ENCODE measurements around the gene FSTL5. TPM values are rescaled to one million over a fixed set of nuclear protein-coding genes. Genes with fewer than 3 reads are reported as not detected.
A peak's percentile ranks its signal among the peaks of the same experiment; 100 is the strongest.

The FSTL5 gene
- total and polyA plus RNA-seq, 2 of the 8 experiments (the other 6 are each of a cell fraction or from before 2014, with no cell fraction given), result 0.09 to 0.32 TPM

DNA sequence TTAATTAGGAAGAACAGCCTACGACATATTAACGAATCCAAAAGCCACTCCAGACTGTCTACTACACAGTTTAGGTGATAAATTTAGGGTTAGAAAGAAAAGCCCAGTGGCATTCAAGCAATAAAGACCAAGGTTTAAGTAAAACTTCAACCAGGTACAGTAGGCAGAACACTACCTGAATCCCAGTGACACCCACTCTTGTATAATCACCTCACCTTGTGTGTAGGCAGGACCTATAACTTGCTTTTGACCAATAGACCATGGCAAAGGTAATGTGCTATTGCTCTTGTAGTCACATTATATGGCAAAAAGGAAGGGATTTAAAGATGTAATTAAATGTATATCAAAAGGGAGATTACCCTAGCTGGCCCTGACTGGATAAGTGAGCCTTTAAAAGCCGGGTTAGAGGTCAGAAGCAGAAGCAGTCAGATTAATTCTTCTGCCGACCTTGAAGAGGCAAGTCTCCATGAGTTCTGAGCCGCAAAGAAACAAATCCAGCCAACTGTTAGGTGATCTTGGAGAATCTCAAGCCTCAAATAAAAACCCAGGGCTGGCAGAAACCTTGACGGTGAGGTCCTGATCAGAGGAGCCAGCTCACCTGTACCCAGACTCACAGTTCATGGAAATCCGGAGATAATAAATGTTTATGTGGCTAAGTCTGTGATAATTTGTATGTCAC is 8.8 kb downstream of the FSTL5 start:
- H4K20me1 ChIP-seq (replicated peaks in 1 of 2; ENCODE audit: control insufficient read depth in 1 of 2, insufficient read depth in 2 of 2, low read length in 2 of 2), result no peaks in the 10 kb centered on the region
- H3K56ac ChIP-seq (replicated peaks; ENCODE audit: insufficient read length, low read depth, low read length), result no peak overlapping the region
- no peak overlapping the region for H2BK20ac ChIP-seq (ENCODE audit: low read length)
- no peak overlapping the region for H4K91ac ChIP-seq (replicated peaks; ENCODE audit: insufficient read length, low read length)
- no peak for FAIRE-seq
- H4K8ac ChIP-seq (ENCODE audit: extremely low read depth, insufficient read depth, low read length), result no peak overlapping the region
- no peak overlapping the region for H2BK12ac ChIP-seq (ENCODE audit: low read depth, low read length)
- no peak overlapping the region for H2AK5ac ChIP-seq (ENCODE audit: low read depth, low read length)
- H2BK15ac ChIP-seq (ENCODE audit: low read length), result no peak overlapping the region
- 93% methylated on average over 7 of the region's 7 CpGs; no CpG with 5 or more reads in 1 of the 2 experiments for WGBS, 2 experiments (ENCODE audit: extremely low coverage in 1 of 2, insufficient coverage in 1 of 2, insufficient read length in 1 of 2, insufficient replicate concordance in 2 of 2, low coverage in 1 of 2, low lambda C conversion rate in 2 of 2, missing lambda C conversion rate in 1 of 2)
- no peaks in the 10 kb centered on the region for H3K79me2 ChIP-seq (ENCODE audit: control insufficient read depth in 1 of 2, insufficient read depth in 2 of 2, low read length in 2 of 2)
- H3K79me1 ChIP-seq (ENCODE audit: low read depth, low read length), result no peaks in the 10 kb centered on the region
- no peak overlapping the region for H3K27ac ChIP-seq (ENCODE audit: low read depth, low read length)
- H3K4me2 ChIP-seq (ENCODE audit: insufficient read depth in 1 of 2, low read depth in 2 of 2, low read length in 2 of 2), result no peak overlapping the region
- no peak overlapping the region for H4K5ac ChIP-seq (ENCODE audit: insufficient read length, low read depth, low read length)
- no peak overlapping the region for H3K9ac ChIP-seq (replicated peaks in 1 of 4; ENCODE audit: extremely low read depth in 1 of 4, low read depth in 3 of 4, low read length in 3 of 4)
- H3K27me3 ChIP-seq (replicated peaks in 1 of 4; ENCODE audit: control insufficient read depth in 3 of 4, extremely low read depth in 1 of 4, insufficient read depth in 3 of 4, low read length in 3 of 4), result no peaks in the 10 kb centered on the region
- no peak overlapping the region for H3K23ac ChIP-seq (ENCODE audit: insufficient read length)
- H2AFZ ChIP-seq (ENCODE audit: low read length), result peak overlapping the region; percentile 46; the same call in 1 of the 2 replicates
- no peak overlapping the region for H3K4ac ChIP-seq (replicated peaks; ENCODE audit: insufficient read length, low read depth, low read length)
- no peak overlapping the region for H3K4me3 ChIP-seq (ENCODE audit: extremely low read depth in 1 of 4, insufficient read depth in 2 of 4, low read depth in 3 of 4, low read length in 4 of 4)
- no peak overlapping the region for H2BK5ac ChIP-seq (ENCODE audit: low read depth, low read length)
- POLR2A ChIA-PET (ENCODE audit: partially characterized antibody), result no interaction called here
- DNase-seq (ENCODE audit: low read depth in 1 of 2, low spot score in 2 of 2), result no peak
- CTCF ChIA-PET (ENCODE audit: partially characterized antibody), result no interaction called here
- no peaks in the 10 kb centered on the region for H3K23me2 ChIP-seq (ENCODE audit: low read depth, low read length)
- H3K14ac ChIP-seq (ENCODE audit: insufficient read length), result no peak overlapping the region
- no peaks in the 10 kb centered on the region for H3K36me3 ChIP-seq (ENCODE audit: control insufficient read depth in 2 of 4, insufficient read depth in 4 of 4, low read length in 3 of 4)
- no peak overlapping the region for H2BK120ac ChIP-seq (replicated peaks; ENCODE audit: low read depth, low read length)
- H3K4me1 ChIP-seq (replicated peaks in 1 of 4; ENCODE audit: control insufficient read depth in 3 of 4, insufficient read depth in 4 of 4, low read length in 3 of 4), result no peaks in the 10 kb centered on the region
- H3K18ac ChIP-seq (ENCODE audit: extremely low read depth, low read length), result no peak overlapping the region
- no peaks in the 10 kb centered on the region for H3K9me3 ChIP-seq (ENCODE audit: insufficient read depth in 2 of 2, low read depth in 1 of 2, low read length in 1 of 2)
- TF ChIP-seq USF2 (IDR thresholded peaks at IDR 0.05; ENCODE audit: low read length) (no peak), TAF7 (optimal IDR thresholded peaks at IDR 0.05; ENCODE audit: borderline replicate concordance, low read depth, low read length) (no peak), SIX5 (IDR thresholded peaks at IDR 0.05; ENCODE audit: low read depth, low read length) (no peak), BACH1 (IDR thresholded peaks at IDR 0.05; ENCODE audit: low read length) (no peak), ASH2L (IDR thresholded peaks at IDR 0.05; ENCODE audit: low read length) (no peak), NRF1 (IDR thresholded peaks at IDR 0.05; ENCODE audit: low read depth, low read length) (no peak), KDM1A (IDR thresholded peaks at IDR 0.05; ENCODE audit: borderline replicate concordance, low read length) (no peak), PHF8 (conservative IDR thresholded peaks at IDR 0.05; ENCODE audit: low read depth, low read length) (no peak), EZH2 (IDR thresholded peaks at IDR 0.05; ENCODE audit: low read depth, low read length, severe bottlenecking) (no peak), ZNF274 (IDR thresholded peaks at IDR 0.05; ENCODE audit: borderline replicate concordance, extremely low read depth, low read length) (no peak)
- TF ChIP-seq, protein P1, sequence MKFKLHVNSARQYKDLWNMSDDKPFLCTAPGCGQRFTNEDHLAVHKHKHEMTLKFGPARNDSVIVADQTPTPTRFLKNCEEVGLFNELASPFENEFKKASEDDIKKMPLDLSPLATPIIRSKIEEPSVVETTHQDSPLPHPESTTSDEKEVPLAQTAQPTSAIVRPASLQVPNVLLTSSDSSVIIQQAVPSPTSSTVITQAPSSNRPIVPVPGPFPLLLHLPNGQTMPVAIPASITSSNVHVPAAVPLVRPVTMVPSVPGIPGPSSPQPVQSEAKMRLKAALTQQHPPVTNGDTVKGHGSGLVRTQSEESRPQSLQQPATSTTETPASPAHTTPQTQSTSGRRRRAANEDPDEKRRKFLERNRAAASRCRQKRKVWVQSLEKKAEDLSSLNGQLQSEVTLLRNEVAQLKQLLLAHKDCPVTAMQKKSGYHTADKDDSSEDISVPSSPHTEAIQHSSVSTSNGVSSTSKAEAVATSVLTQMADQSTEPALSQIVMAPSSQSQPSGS (IDR thresholded peaks at IDR 0.05; ENCODE audit: low read length), result no peak

Data from H1 (cell line).